Measurements from ENCODE around the gene CNTNAP2.

CNTNAP2 gene

GRCh38 chr7:147903536-147904218 lies 1787.1 kb downstream of the CNTNAP2 start:
- no peak for FAIRE-seq

- no peak for FAIRE-seq
Measured at GRCh38 chr7:147904219-147904576, 1787.6 kb downstream of the CNTNAP2 start.

- FAIRE-seq = no peak
Measured at GRCh38 chr7:147909431-147910148, 1793.0 kb downstream of the CNTNAP2 start.

- FAIRE-seq = no peak
Measured at GRCh38 chr7:147911201-147911601, 1794.6 kb downstream of the CNTNAP2 start.

- no peak for FAIRE-seq
Measured at GRCh38 chr7:147912291-147912690, 1795.7 kb downstream of the CNTNAP2 start.

- no peak for FAIRE-seq
Measured at GRCh38 chr7:147912946-147913638, 1796.5 kb downstream of the CNTNAP2 start.

GRCh38 chr7:147915781-147916180 lies 1799.2 kb downstream of the CNTNAP2 start:
- FAIRE-seq = no peak

GRCh38 chr7:147916573-147916972 lies 1800.0 kb downstream of the CNTNAP2 start:
- FAIRE-seq = no peak

GRCh38 chr7:147923841-147924240 lies 1807.2 kb downstream of the CNTNAP2 start:
- FAIRE-seq = no peak

- FAIRE-seq = no peak
Measured at GRCh38 chr7:147937428-147937827, 1820.8 kb downstream of the CNTNAP2 start.

GRCh38 chr7:147941381-147941780 lies 1824.8 kb downstream of the CNTNAP2 start:
- no peak for FAIRE-seq

- no peak for FAIRE-seq
Measured at GRCh38 chr7:147944321-147944720, 1827.7 kb downstream of the CNTNAP2 start.

- no peak for FAIRE-seq
Measured at GRCh38 chr7:147952918-147953317, 1836.3 kb downstream of the CNTNAP2 start.

GRCh38 chr7:147968046-147968610 lies 1851.5 kb downstream of the CNTNAP2 start:
- no peak for FAIRE-seq

- no peak for FAIRE-seq
Measured at GRCh38 chr7:147971606-147972110, 1855.1 kb downstream of the CNTNAP2 start.

GRCh38 chr7:147978201-147978600 lies 1861.6 kb downstream of the CNTNAP2 start:
- FAIRE-seq = no peak

- FAIRE-seq = no peak
Measured at GRCh38 chr7:147978651-147979050, 1862.0 kb downstream of the CNTNAP2 start.

- FAIRE-seq = no peak
Measured at GRCh38 chr7:147980826-147981813, 1864.5 kb downstream of the CNTNAP2 start.

- FAIRE-seq = no peak
Measured at GRCh38 chr7:147982307-147982706, 1865.7 kb downstream of the CNTNAP2 start.

- no peak for FAIRE-seq
Measured at GRCh38 chr7:147984265-147984664, 1867.7 kb downstream of the CNTNAP2 start.

GRCh38 chr7:147990079-147990478 lies 1873.5 kb downstream of the CNTNAP2 start:
- FAIRE-seq = no peak

- FAIRE-seq = no peak
Measured at GRCh38 chr7:147990942-147991341, 1874.3 kb downstream of the CNTNAP2 start.
